ENCODE results near the gene PIN4.
"Not testable (repeated sequence)": the region's sequence is repeated elsewhere in the genome, so short reads cannot be mapped to it uniquely, and the experiment has no call there.

Gene PIN4

DNA sequence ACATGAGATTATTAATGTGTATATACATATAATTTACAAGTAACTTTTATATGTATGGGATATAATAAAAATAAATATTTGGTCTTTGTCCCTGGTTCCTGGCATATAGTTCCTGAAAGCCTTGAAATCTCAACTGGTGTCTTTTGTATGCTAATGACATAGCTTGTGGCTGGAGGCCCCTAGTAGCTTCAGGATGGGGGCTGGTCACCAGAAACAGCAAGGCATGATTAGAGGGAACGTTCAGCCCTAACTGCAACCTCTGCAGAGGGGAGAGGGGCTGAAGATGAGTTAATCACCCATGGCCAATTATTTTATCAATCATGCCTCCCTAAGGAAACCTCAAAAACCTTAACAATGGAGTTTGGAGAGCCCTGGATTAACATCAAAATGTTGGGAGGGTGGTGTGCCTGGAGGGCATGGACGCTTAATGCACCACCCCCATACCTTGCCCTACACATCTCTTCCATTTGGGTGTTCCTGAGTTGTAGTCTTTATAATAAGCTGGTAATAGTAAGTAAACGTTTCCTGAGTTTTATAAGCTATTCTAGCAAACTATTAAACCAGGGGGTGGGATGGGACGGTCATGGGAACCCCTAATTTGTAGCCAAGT lies 21.3 kb downstream of the PIN4 start:
- Histone ChIP-seq H3K27ac (ENCODE audit: low read depth, low read length) (peak overlapping the region; percentile 94), H3K4me3 (ENCODE audit: low read depth, low read length) (no peak overlapping the region), H3K27me3 (ENCODE audit: insufficient read depth, low read length) (no peaks in the 10 kb centered on the region), H2AFZ (ENCODE audit: low read length, unreplicated experiment) (no peak overlapping the region), H3K36me3 (ENCODE audit: insufficient read depth, low read length) (peaks cover 8% of the 10 kb centered on the region), H3K4me1 (ENCODE audit: control insufficient read depth, insufficient read depth, low read length, unreplicated experiment) (peaks cover 19% of the 10 kb centered on the region), H3K79me2 (ENCODE audit: control insufficient read depth, insufficient read depth, low read length, unreplicated experiment) (peaks cover 4% of the 10 kb centered on the region)

DNA sequence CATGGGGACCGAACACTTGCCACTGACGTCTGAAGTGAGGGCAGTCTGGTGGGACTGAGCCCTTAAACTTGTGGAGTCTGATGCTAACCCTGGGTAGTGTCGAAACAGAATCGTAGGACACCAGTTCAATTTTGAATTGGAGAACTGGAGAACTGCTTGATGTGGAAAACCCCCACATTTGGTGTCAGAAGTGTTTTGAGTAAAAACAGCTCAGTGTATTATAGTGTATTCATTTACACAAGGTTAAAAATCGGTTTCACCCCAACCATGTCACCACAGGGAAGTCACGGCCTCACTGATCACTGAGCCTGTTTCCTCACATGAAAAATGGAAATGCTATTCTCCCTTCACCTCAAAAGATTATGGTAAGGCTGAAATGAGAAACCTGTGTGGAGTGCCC lies 21.9 kb downstream of the PIN4 start:
- no peak overlapping the region for H2AFZ ChIP-seq (ENCODE audit: low read length, unreplicated experiment)
- H3K36me3 ChIP-seq (ENCODE audit: insufficient read depth, low read length), result peaks cover 8% of the 10 kb centered on the region

DNA sequence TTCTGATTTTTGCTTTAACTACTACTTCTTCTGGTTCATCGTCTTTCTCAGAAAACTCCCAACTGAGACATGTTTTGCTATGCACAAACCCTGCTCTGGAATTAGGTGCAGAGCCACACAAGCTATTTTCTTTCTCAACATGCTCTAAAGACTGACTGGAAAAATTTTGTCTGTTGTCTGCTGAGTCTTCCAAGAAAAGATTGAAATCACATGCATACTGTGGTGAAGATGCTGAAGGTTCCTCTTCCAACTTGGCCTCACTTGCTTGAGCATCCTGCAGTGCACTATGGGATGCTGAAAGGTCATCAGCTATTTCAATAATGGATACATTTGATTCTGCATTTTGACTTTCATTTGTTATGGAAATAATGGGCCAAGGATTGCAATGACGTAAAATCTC lies 24.1 kb downstream of the PIN4 start:
- Histone ChIP-seq H3K79me2 (ENCODE audit: control insufficient read depth, insufficient read depth, low read length, unreplicated experiment) (peaks cover 6% of the 10 kb centered on the region), H2AFZ (ENCODE audit: low read length, unreplicated experiment) (no peak overlapping the region), H3K36me3 (ENCODE audit: insufficient read depth, low read length) (peaks cover 8% of the 10 kb centered on the region), H3K4me1 (ENCODE audit: control insufficient read depth, insufficient read depth, low read length, unreplicated experiment) (peaks cover 28% of the 10 kb centered on the region), H3K4me3 (ENCODE audit: low read depth, low read length) (no peak overlapping the region), H3K27me3 (ENCODE audit: insufficient read depth, low read length) (no peaks in the 10 kb centered on the region), H3K27ac (ENCODE audit: low read depth, low read length) (no peak overlapping the region)

More for the DNA sequence above, 21.9 kb downstream of the PIN4 start:
- Histone ChIP-seq H3K27me3 (ENCODE audit: insufficient read depth, low read length) (no peaks in the 10 kb centered on the region), H3K4me3 (ENCODE audit: low read depth, low read length) (no peak overlapping the region), H3K79me2 (ENCODE audit: control insufficient read depth, insufficient read depth, low read length, unreplicated experiment) (peaks cover 4% of the 10 kb centered on the region), H3K27ac (ENCODE audit: low read depth, low read length) (no peak overlapping the region), H3K4me1 (ENCODE audit: control insufficient read depth, insufficient read depth, low read length, unreplicated experiment) (peaks cover 24% of the 10 kb centered on the region)

DNA sequence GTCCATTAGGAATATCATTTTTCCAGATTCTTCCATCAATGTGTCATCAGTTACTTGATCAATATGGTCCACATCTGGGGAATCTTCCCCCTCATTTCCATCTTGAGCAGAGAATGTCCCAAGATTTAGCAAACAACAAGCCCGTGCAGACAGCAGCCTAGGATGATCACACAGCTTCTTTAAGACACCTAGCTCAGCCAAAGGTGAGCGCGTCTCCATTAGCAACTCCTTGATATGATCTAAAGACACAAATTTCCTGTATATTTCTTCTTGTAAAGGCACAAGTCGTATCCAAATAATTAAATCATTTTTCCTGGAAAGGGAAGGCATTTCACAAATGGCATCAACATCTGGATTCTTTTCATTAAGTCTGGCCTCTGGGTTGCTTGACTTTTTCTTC lies 25.8 kb downstream of the PIN4 start:
- peaks cover 8% of the 10 kb centered on the region for H3K79me2 ChIP-seq (ENCODE audit: control insufficient read depth, insufficient read depth, low read length, unreplicated experiment)
- H3K27me3 ChIP-seq (ENCODE audit: insufficient read depth, low read length), result no peaks in the 10 kb centered on the region
- H3K36me3 ChIP-seq (ENCODE audit: insufficient read depth, low read length), result peaks cover 8% of the 10 kb centered on the region
- peaks cover 14% of the 10 kb centered on the region for H3K4me1 ChIP-seq (ENCODE audit: control insufficient read depth, insufficient read depth, low read length, unreplicated experiment)
- no peak overlapping the region for H3K4me3 ChIP-seq (ENCODE audit: low read depth, low read length)
- no peak overlapping the region for H3K27ac ChIP-seq (ENCODE audit: low read depth, low read length)
- H2AFZ ChIP-seq (ENCODE audit: low read length, unreplicated experiment), result no peak overlapping the region

DNA sequence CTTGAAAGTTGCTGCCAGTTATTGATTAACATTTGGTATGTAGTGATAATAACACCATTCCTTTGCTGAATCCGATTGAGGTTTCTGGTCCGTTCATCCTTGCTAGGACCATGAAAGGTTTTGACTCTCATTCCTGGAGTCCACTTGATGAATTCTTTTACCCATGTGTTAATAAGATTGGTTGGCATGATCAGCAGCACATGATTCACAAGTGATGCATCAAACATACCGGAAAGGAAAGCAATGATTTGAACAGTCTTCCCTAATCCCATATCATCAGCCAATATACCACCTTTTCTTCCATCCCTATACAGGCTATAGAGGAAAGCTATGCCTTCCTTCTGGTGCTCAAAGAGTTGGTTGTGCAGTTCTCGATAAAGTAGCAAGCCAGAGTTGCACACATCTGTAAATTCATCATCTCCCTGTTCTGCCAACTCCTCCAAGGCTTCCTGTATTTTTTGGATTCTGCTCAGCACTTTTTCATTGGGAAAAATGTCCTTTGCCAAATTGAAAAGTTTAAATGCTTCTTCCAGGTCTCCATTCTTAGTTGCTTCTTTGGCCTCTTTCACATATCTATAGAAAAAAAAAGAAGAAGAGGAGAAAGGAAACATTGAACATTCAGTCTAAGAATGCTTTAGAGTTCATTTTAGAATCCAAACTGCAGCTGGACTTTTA lies 26.7 kb downstream of the PIN4 start:
- Histone ChIP-seq H3K4me3 (ENCODE audit: low read depth, low read length) (no peak overlapping the region), H3K4me1 (ENCODE audit: control insufficient read depth, insufficient read depth, low read length, unreplicated experiment) (peaks cover 9% of the 10 kb centered on the region), H3K27ac (ENCODE audit: low read depth, low read length) (no peak overlapping the region), H2AFZ (ENCODE audit: low read length, unreplicated experiment) (no peak overlapping the region), H3K79me2 (ENCODE audit: control insufficient read depth, insufficient read depth, low read length, unreplicated experiment) (peaks cover 11% of the 10 kb centered on the region), H3K27me3 (ENCODE audit: insufficient read depth, low read length) (no peaks in the 10 kb centered on the region), H3K36me3 (ENCODE audit: insufficient read depth, low read length) (peaks cover 8% of the 10 kb centered on the region)

DNA sequence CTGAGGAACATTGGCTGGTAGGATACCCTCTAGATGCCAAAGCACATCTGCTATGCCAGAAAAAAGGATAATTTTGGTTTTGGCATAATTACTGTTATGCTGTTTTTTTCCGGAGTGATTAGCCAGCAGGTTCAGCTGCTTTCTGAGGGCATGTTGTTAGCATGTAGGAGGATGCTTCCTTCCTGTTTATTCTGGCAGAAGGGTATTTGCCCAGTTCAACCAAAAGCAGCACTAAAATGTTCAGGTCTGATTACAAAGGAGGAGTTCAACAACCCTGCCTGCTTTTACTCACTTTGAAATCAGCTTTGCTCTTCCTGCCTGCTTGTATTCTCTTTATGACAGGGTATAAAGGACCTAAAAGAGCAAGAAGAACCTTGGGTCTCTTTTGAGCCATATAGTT lies 35.4 kb downstream of the PIN4 start:
- Histone ChIP-seq H3K79me2 (ENCODE audit: control insufficient read depth, insufficient read depth, low read length, unreplicated experiment) (peaks cover 13% of the 10 kb centered on the region), H3K4me1 (ENCODE audit: control insufficient read depth, insufficient read depth, low read length, unreplicated experiment) (peaks cover 4% of the 10 kb centered on the region), H3K36me3 (ENCODE audit: insufficient read depth, low read length) (no peaks in the 10 kb centered on the region), H3K4me3 (ENCODE audit: low read depth, low read length) (no peak overlapping the region), H3K27me3 (ENCODE audit: insufficient read depth, low read length) (no peaks in the 10 kb centered on the region), H2AFZ (ENCODE audit: low read length, unreplicated experiment) (no peak overlapping the region), H3K27ac (ENCODE audit: low read depth, low read length) (no peak overlapping the region)

DNA sequence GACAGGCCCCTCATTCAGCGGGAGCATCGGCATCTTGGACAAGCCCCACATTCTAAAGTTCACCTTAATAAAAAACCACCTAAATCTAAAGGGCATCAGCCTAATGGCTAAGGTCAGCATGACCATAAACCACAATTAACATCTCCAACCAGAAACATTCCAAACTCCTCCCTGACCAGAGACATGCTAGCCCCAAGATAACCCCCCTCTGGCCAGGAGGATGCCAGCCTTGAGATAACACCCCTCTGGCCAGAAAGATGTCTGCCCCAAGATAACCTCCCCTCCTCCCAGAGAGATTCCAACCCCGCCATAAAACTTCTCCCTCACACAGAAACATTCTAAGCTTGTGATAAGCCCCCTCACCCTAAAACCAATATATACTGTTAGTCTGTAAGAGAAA lies 38.8 kb downstream of the PIN4 start:
- H3K27me3 ChIP-seq (ENCODE audit: insufficient read depth, low read length); H3K4me3 ChIP-seq (ENCODE audit: low read depth, low read length); H2AFZ ChIP-seq (ENCODE audit: low read length, unreplicated experiment); H3K27ac ChIP-seq (ENCODE audit: low read depth, low read length); H3K36me3 ChIP-seq (ENCODE audit: insufficient read depth, low read length); H3K4me1 ChIP-seq (ENCODE audit: control insufficient read depth, insufficient read depth, low read length, unreplicated experiment): not testable (repeated sequence)
- peaks cover 17% of the 10 kb centered on the region for H3K79me2 ChIP-seq (ENCODE audit: control insufficient read depth, insufficient read depth, low read length, unreplicated experiment)

DNA sequence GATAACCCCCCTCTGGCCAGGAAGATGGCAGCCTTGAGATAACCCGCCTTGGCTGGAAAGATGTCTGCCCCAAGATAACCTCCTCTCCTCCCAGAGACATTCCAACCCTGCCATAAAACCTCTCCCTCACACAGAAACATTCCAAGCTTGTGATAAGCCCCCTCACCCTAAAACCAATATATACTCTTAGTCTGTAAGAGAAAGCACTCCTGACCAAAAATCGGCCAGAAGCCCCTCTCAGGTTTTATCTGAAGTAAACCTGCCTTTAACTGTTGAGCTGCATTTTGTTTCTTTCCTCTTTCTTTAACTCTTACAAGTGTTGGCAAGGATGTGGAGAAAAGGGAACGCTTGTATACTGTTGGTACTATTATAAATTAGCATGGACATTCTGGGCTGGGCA lies 48.7 kb downstream of the PIN4 start:
- H3K27ac ChIP-seq (ENCODE audit: low read depth, low read length), result no peak overlapping the region
- no peaks in the 10 kb centered on the region for H3K36me3 ChIP-seq (ENCODE audit: insufficient read depth, low read length)
- no peaks in the 10 kb centered on the region for H3K27me3 ChIP-seq (ENCODE audit: insufficient read depth, low read length)
- H3K4me1 ChIP-seq (ENCODE audit: control insufficient read depth, insufficient read depth, low read length, unreplicated experiment), result no peaks in the 10 kb centered on the region
- no peak overlapping the region for H2AFZ ChIP-seq (ENCODE audit: low read length, unreplicated experiment)
- peaks cover 24% of the 10 kb centered on the region for H3K79me2 ChIP-seq (ENCODE audit: control insufficient read depth, insufficient read depth, low read length, unreplicated experiment)
- H3K4me3 ChIP-seq (ENCODE audit: low read depth, low read length), result no peak overlapping the region

DNA sequence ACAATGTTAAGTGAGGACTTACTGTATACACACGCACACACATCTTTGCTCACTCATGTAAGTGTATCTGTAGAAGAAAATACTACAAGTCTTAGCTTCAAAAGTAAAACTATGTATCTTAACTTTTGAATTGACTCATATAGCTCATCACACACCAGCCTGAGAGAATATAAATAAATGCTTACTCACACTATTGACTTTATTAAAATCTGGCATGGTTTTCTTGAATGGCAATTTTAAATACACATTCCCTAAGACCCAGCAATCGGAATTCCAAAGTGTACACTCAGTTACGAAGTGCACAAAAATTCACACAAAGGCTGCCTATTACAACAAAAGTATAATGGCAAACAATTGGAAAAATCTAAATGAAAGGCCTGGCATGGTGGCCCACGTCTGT lies 55.3 kb downstream of the PIN4 start:
- peaks cover 30% of the 10 kb centered on the region for H3K79me2 ChIP-seq (ENCODE audit: control insufficient read depth, insufficient read depth, low read length, unreplicated experiment)

DNA sequence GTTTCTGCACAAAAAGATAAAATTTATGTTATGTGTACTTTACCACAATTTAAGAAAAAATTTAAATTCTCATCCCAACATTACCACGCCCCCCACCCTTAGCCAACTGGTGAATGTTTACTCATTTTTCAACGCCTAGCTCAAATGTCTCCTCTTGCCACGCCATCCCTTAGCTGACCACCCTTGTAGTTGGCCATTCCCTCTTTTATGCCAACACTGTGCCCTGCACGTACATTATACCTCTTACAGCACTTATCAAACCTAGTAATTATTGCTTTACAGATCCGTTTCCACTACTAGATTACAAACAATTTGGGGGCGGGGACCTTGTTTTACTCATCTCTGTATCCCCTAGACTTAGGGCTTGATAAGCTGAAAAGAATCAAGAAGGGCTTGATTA lies 56.6 kb downstream of the PIN4 start:
- Histone ChIP-seq H3K27ac (ENCODE audit: low read depth, low read length) (peak overlapping the region; percentile 52), H3K4me3 (ENCODE audit: low read depth, low read length) (peak overlapping the region; percentile 85), H2AFZ (ENCODE audit: low read length, unreplicated experiment) (peak overlapping the region; percentile 13), H3K79me2 (ENCODE audit: control insufficient read depth, insufficient read depth, low read length, unreplicated experiment) (peaks cover 27% of the 10 kb centered on the region), H3K36me3 (ENCODE audit: insufficient read depth, low read length) (no peaks in the 10 kb centered on the region), H3K27me3 (ENCODE audit: insufficient read depth, low read length) (no peaks in the 10 kb centered on the region), H3K4me1 (ENCODE audit: control insufficient read depth, insufficient read depth, low read length, unreplicated experiment) (no peaks in the 10 kb centered on the region)

More for the DNA sequence above, 55.3 kb downstream of the PIN4 start:
- Histone ChIP-seq H2AFZ (ENCODE audit: low read length, unreplicated experiment) (no peak overlapping the region), H3K4me1 (ENCODE audit: control insufficient read depth, insufficient read depth, low read length, unreplicated experiment) (no peaks in the 10 kb centered on the region), H3K27me3 (ENCODE audit: insufficient read depth, low read length) (no peaks in the 10 kb centered on the region), H3K27ac (ENCODE audit: low read depth, low read length) (no peak overlapping the region), H3K36me3 (ENCODE audit: insufficient read depth, low read length) (no peaks in the 10 kb centered on the region), H3K4me3 (ENCODE audit: low read depth, low read length) (no peak overlapping the region)

Data from ACC112 (cell line).